Activated CD4-positive, alpha-beta T cell treated with anti-CD3 and anti-CD28 coated beads, Interleukin-10, Interleukin-2, amounts not matched to agents 100 ng/mL and 50 ng/mL, durations not matched to agents 16 hours and 8 hours (primary cell): ENCODE results near the gene EDA.
"Not testable (repeated sequence)": the region's sequence is repeated elsewhere in the genome, so short reads cannot be mapped to it uniquely, and the experiment has no call there.

Source experiments
- DNase-seq: peaks from one replicate; pipeline ENCODE4 v3.0.0-alpha.2; 2020

Gene EDA

GRCh38 chrX:69961365-69962072 lies 345.6 kb downstream of the EDA start:
- DNase-seq, result peak; percentile 1

- no peak for DNase-seq
Measured at GRCh38 chrX:69968950-69969349, 353.0 kb downstream of the EDA start.

DNA sequence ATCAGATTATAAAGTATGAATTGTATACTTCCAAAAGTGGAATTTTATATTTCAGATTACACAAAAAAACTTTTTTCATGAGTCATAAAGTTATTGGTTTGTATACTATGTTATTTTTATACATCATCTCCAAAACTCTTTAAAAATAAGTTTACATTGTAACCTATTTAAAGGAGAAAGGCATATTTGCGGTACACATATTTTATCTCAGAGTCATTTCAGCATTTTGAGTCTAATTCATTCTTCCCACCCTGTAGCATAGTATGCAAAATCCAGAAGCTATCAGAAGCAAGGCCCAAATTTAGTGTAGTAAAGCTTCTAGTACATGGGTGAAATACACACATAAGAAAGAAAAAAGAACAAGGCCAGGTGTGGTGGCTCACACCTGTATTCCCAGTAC lies 353.5 kb downstream of the EDA start:
- DNase-seq, result no peak

GRCh38 chrX:69987691-69988090 lies 371.8 kb downstream of the EDA start:
- DNase-seq, result no peak

- DNase-seq, result peak; percentile 19
Measured at GRCh38 chrX:69988955-69989394, 373.1 kb downstream of the EDA start.

DNA sequence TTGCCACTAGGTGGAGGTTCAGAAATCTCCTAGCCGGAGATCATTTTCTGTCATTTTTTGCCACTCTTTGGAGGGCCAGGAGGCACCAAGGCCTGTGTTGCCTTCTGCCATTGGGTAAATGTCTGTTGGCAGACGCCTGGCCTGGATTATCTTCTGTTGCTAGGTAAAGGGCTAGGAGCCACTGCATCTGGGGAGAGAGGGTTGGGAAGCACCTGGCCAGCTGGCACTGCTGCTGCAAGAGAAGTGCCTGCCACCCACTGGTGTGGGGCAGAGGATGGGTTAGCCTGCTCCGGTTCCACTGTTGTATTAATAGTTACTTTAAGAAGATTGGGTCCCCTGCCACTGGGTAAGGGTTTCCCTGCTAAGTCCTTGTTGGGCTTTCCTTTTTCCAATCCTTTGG lies 375.8 kb downstream of the EDA start:
- no peak for DNase-seq

GRCh38 chrX:69993494-69993893 lies 377.6 kb downstream of the EDA start:
- no peak for DNase-seq

GRCh38 chrX:69995362-69996112 lies 379.6 kb downstream of the EDA start:
- DNase-seq, result no peak

- DNase-seq, result no peak
Measured at GRCh38 chrX:69996113-69996468, 380.2 kb downstream of the EDA start.

DNA sequence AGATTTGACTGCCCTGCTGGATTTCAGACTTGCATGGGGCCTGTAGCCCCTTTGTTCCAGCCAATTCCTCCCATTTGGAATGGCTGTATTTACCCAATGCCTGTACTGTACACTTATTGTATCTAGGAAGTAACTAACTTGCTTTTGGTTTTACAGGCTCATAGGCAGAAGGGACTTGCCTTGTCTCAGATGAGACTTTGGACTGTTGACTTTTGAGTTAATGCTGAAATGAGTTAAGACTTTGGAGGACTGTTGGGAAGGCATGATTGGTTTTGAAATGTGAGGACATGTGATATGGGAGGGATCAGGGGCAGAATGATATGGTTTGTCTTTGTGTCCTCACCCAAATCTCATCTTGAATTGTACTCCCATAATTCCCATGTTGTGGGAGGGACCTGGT lies 382.4 kb downstream of the EDA start:
- DNase-seq, result not testable (repeated sequence)

- DNase-seq, result no peak
Measured at GRCh38 chrX:70001269-70001668, 385.4 kb downstream of the EDA start.

DNA sequence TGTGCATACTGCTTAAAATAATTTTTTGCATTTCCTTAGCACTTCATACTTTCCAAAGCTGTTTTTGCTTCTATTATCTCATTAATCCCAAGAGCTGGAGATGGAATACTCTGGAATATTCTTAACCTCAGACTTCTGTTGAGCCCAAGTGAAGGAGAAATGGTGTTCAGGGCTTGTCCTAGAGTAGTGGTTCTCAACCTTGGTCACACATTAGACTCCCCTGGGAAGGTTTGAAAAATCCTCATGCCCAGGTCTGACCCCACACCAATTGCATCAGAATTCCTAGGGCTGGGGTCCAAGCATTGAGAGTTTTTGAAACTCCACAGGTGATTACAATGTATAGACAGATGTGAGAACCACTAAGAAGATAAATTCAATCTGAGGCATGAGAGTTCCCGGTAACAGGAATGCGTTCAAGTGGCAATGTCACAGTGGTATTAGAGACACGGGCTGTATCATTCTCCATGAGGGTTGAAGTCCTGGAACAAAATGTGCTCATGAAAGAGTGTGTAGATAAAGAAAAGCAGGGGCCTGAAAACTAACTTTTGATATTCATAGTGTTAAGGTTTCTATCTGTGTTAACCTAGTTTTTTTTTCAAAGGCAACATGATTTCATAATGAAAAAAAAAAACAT lies 385.9 kb downstream of the EDA start:
- DNase-seq, result no peak

DNA sequence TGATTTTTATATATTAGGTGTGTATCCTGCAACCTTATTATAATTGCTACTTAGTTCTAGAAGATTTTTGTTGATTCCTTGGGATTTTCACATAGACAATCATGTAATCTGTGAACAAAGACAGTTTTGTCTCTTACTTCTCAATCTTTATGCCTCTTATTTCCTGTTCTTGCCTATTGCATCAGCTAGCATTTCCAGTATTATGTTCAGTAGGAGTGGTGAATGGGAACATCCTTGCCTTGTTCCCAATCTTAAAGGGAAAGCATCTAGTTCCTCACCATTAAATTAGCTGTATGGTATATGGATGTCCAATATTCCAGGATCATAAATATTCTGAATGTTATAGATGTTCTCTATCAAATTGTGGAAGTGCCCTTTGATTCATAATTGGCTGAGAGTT lies 392.0 kb downstream of the EDA start:
- no peak for DNase-seq

- DNase-seq, result no peak
Measured at GRCh38 chrX:70009049-70009448, 393.1 kb downstream of the EDA start.

DNA sequence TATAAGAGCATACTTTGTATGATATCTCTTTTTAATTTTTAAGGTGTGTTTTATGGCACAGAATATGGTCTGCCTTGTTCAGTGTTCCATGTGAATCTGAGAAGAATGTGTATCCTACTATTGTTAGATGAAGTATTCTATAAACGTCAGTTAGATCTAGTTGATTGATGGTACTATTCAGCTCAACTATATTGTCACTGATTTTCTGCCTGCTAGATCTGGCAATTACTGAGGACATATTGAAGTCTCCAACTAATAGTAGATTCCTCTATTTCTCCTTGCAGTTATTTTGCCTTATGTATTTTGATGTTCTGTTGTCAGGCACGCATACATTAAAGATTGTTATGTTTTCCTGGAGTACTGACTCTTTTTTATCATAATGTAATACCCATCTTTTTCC lies 394.1 kb downstream of the EDA start:
- no peak for DNase-seq

- DNase-seq, result no peak
Measured at GRCh38 chrX:70012756-70013155, 396.8 kb downstream of the EDA start.

DNA sequence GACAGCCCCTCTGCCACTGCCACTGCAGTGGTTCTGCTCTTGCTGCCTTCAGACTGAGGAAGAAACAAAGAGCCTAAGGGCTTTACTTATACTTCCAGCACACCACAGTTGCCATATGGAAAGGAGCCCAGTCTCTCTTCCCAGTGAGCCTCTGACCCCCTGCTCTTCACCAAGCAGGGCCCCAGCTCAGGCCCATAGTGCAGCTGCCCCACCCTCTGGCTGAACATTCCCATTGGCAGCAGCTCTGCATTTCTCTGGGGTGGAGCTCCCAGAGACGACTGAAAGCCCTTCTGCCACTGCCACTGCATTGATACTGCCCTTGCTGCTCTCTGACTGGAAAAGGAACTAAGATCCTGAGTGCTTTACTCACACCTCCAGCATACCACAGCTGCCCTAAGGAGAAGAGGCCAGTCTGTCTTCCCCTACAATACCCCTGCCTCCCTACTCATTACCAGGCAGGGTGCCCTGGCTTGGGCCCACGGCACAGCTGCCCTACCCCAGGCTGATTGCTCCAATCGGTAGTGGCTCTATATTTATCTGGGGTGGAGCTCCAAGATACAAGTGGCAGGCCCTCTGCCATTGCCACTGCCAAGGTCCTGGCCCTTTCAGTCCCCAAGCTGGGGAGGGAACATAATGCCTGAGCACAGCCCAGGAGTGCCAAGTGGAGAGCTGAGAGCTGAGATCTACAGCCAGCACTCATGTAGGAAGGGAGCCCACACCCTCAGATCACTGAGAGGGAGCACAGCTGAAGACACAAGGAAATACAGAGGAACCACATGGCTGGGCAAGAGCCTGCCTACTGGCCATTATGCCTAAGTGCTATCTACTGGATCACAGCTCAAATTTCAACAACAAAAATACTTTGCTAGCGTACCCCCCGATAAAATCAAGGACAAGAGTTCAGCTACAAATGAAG lies 397.8 kb downstream of the EDA start:
- no peak for DNase-seq

- DNase-seq, result peak; percentile 16
Measured at GRCh38 chrX:70016513-70016912, 400.6 kb downstream of the EDA start.

GRCh38 chrX:70022616-70023015 lies 406.7 kb downstream of the EDA start:
- DNase-seq, result no peak

DNA sequence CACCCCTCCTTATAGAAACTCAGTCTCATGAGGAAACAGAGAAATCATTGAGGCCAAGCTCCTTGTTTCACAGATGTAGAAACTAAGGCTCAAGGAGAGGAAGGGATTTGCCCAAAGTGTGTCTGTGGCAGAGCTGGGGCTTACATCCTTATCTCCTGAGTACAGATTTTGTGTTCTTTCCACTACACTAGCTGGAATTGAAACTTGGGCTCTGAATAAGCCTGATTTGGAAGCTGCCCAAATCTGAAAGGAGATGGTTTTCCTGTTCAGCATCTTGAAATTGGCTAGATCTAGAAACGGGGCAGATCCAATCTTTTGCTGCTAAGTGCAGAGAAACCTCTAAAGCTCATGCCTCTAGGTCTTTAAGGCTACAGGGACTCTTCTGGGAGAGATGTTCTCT lies 409.6 kb downstream of the EDA start:
- DNase-seq, result no peak

DNA sequence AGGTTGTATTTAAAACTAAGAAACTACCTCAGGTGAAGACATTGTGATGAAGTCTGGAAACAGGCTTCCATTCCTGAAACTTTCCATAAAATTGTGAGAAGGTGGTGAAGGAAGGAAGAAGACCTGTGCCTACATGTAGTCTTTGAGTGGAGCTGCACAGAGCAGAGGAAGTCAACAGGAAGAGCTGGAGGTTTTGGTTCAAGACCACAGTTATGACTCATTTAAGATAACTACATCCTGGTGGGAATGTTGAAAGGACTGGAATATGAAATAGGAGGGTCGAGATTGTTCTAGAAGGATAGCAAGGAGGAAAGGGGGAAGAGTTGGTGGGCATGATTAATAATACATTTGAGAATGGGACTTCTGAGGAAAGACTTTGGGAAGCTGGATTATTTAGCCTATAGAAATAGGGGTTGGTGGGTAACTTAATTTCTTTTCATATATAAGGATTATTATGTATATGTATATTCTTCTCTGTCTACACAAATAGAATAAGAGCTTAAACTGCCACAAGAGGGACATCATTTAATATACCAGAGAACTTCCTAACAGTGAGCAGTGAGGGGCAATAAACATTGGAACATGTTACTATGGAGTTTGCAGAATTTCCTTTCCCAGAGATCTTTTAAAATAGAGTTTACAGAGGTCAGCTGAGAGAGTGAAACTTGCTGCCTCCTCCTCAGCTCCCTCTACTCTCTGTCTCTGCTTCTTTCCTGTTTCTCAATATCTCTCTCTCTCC lies 410.4 kb downstream of the EDA start:
- no peak for DNase-seq

DNA sequence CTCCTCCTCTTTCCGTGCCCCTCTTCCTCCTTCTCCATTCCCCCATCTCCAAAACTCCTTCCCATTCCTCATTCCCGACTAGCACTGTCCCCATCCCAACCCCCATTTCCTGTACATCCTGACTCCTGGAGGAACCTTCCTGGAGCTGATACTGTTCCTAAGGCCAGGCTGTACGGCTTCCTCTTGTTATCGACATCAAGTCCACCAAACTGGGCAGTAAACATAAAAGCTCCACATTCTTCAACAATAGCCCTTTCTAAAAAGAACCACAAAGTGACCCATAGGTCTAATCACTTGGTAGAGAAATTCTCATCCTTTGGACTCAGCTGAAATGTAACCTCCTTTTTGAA lies 410.9 kb downstream of the EDA start:
- no peak for DNase-seq

GRCh38 chrX:70029863-70030262 lies 413.9 kb downstream of the EDA start:
- no peak for DNase-seq
